Breast epithelium (tissue), 4 donors: ENCODE results near the gene TTLL12. TPM values are rescaled to one million over a fixed set of nuclear protein-coding genes. Genes with fewer than 3 reads are reported as not detected.

Experiments
- DNase-seq, 2 donors: peaks; one replicate each; pipeline ENCODE4 v3.0.0-alpha.2; 2019; ENCODE audit warnings: low spot score in 2 of 2
- H3K27ac ChIP-seq, 2 donors: fragments of 200-600 bp; sonication (generic) in 1 of 2; one replicate each; pipeline ENCODE4 v1.5.1; 2016 to 2019; ENCODE audit warnings: mild to moderate bottlenecking in 1 of 2
- H3K27me3 ChIP-seq, 2 donors: fragments of 200-600 bp; sonication (generic) in 1 of 2; one replicate each; pipeline versions ENCODE4 v1.5.1 to v1.6.0; 2017 to 2019; ENCODE audit warnings: control low read depth in 1 of 2, mild to moderate bottlenecking in 1 of 2
- H3K36me3 ChIP-seq: fragments of 200-600 bp; one replicate; pipeline ENCODE4 v1.5.1; 2019
- H3K4me1 ChIP-seq, 2 donors: fragments of 200-600 bp; sonication (generic); one replicate each; pipeline ENCODE4 v1.5.1; 2016 to 2019; ENCODE audit warnings: control low read depth in 1 of 2
- H3K4me3 ChIP-seq, 3 donors: fragments of 200-600 bp; sonication (generic); 1 replicate in 2 of 3; 2 replicates in 1 of 3; pipeline ENCODE4 v1.5.1; 2016 to 2019; ENCODE audit warnings: mild to moderate bottlenecking in 3 of 3, moderate library complexity in 2 of 3
- H3K9me3 ChIP-seq, 2 donors: fragments of 200-600 bp; sonication (generic) in 1 of 2; one replicate each; pipeline ENCODE4 v1.5.1; 2016 to 2019; ENCODE audit warnings: control low read depth in 1 of 2
- POLR2A ChIP-seq: fragments of 450-650 bp; IDR thresholded peaks from one replicate; pipeline ENCODE4 v1.6.1; 2016; ENCODE audit warnings: antibody characterized with exemption, mild to moderate bottlenecking, moderate library complexity
- POLR2AphosphoS5 ChIP-seq, 3 donors: sonication (generic); formaldehyde crosslinking; IDR thresholded peaks; one replicate each; pipeline ENCODE4 v1.6.1; 2017; ENCODE audit warnings: antibody characterized with exemption in 3 of 3
- intact Hi-C: fragments of 100-400 bp; cut with DNase I; formaldehyde crosslinking; loops from one replicate; pipeline ENCODE4 v1.15.1; 2023; ENCODE audit warnings: low total_unique reads
- total RNA-seq, 3 donors: library from RNA; depleted of rRNA; stranded (reverse); fragments of >200 nt; gene quantifications; one replicate each; pipeline ENCODE4 v1.1.0, GENCODE V29; 2016
- TF ChIP-seq, protein P1 (sequence below), 3 donors: fragments of 450-650 bp; IDR thresholded peaks; one replicate each; pipeline ENCODE4 v1.5.1; 2016 to 2017; ENCODE audit warnings: antibody characterized with exemption in 3 of 3, mild to moderate bottlenecking in 3 of 3, moderate library complexity in 3 of 3

Gene TTLL12
- total RNA-seq, 3 donors from 2014 or later: 25.9 to 36.0 (median 31.4) TPM

DNA sequence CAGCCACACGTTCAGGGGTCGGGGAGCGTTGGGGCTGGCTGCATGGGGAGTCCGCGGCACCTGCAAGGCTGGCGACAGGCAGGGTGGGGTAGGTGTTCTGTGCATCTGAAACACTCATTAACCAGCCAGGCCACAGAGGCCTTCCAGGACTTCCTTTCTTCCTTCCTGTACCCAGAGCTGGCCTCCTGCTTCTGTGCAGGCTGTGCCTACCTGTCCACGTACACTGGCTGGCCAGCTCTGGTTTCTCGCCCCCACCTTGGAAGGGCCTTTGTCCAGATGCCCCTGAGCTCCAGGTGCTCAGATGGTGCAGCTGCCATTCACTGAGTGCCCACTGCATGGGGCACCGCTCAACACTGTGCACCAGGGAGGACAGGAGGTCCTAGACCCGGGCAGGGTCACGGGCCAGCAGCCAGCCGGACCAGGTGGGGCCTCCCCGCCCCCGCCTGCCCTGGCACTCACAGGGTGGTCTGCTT, 15.9 kb downstream of the TTLL12 start:
- no peaks in the 10 kb centered on the region for H3K36me3 ChIP-seq

DNA sequence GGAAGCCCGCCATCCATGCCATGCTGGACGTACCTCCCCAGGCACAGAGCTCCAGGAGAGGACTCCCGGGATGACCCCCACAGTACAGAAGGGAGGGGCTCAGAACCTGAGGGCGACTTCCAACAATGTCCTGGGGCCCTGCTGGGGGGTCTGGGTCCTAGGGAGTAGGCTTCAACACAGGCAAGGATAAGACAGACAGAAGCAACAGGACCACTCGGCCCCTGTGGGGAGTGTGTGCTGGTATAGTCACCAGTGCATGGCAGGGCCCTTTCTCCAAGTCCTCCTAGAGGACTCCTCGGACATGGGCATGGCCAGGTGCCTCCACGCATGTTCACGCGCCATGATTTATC, 16.8 kb downstream of the TTLL12 start:
- Histone ChIP-seq H3K9me3 (no peaks in the 10 kb centered on the region), H3K4me3 (no peak overlapping the region), H3K36me3 (no peaks in the 10 kb centered on the region), H3K4me1 (no peaks in the 10 kb centered on the region), H3K27me3 (no peaks in the 10 kb centered on the region), H3K27ac (no peak overlapping the region)
- no peak for DNase-seq
- intact Hi-C loops: no loop called here
- no peak for TF ChIP-seq POLR2A
- TF ChIP-seq POLR2AphosphoS5 (IDR thresholded peaks at IDR 0.05): no peak
- TF ChIP-seq, protein P1, sequence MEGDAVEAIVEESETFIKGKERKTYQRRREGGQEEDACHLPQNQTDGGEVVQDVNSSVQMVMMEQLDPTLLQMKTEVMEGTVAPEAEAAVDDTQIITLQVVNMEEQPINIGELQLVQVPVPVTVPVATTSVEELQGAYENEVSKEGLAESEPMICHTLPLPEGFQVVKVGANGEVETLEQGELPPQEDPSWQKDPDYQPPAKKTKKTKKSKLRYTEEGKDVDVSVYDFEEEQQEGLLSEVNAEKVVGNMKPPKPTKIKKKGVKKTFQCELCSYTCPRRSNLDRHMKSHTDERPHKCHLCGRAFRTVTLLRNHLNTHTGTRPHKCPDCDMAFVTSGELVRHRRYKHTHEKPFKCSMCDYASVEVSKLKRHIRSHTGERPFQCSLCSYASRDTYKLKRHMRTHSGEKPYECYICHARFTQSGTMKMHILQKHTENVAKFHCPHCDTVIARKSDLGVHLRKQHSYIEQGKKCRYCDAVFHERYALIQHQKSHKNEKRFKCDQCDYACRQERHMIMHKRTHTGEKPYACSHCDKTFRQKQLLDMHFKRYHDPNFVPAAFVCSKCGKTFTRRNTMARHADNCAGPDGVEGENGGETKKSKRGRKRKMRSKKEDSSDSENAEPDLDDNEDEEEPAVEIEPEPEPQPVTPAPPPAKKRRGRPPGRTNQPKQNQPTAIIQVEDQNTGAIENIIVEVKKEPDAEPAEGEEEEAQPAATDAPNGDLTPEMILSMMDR (IDR thresholded peaks at IDR 0.05): no peak

More for the DNA sequence above, 15.9 kb downstream of the TTLL12 start:
- Histone ChIP-seq H3K9me3 (no peaks in the 10 kb centered on the region), H3K4me1 (no peaks in the 10 kb centered on the region), H3K4me3 (no peak overlapping the region), H3K27ac (no peak overlapping the region), H3K27me3 (no peaks in the 10 kb centered on the region)
- intact Hi-C loops: no loop called here
- DNase-seq: no peak
- TF ChIP-seq POLR2A: no peak
- TF ChIP-seq POLR2AphosphoS5 (IDR thresholded peaks at IDR 0.05): no peak
- TF ChIP-seq, protein P1 (IDR thresholded peaks at IDR 0.05): no peak

DNA sequence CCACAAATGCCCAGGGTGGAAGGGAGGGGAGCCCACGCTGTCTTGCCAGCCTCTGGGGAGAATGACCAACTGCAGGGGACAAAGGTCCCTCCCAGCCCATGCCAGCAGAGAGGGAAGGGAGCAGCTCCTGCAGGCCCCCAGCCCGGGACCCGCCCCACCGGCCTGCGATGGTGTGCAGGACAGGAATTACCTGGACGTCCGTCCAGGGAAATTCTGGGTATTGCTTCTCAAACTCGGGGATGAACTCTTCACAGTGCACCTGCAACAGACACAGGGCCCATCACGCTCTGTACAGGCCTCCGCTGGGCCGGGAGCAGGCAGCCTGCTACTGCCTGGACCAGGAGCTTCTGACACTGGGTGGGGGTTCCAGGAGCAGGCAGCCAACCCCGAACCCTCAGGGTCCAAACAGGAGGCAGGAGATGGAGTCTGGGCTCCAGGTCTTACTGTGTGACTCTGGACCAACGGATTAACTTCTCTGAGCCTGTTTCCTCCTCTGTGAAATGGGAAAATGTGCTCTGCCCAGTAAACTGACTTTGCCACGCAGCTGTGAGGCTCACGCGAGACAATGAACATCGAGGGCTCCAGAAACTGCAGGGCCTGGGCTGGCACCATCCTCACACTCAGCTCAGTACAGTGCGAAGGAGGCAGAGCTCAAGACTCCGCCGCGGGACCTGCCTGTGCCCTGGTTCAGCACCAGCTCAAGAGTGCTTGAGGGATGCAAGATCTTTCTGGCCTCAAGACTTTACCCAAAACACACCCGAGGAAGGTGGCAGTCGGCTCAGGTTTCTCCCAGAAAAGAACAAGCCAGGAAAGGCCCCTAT, 17.4 kb downstream of the TTLL12 start:
- TF ChIP-seq POLR2AphosphoS5 (IDR thresholded peaks at IDR 0.05): no peak
- TF ChIP-seq POLR2A: no peak
- TF ChIP-seq, protein P1 (IDR thresholded peaks at IDR 0.05): no peak
- Histone ChIP-seq H3K9me3 (no peaks in the 10 kb centered on the region), H3K27me3 (no peaks in the 10 kb centered on the region), H3K27ac (no peak overlapping the region), H3K4me3 (no peak overlapping the region), H3K4me1 (no peaks in the 10 kb centered on the region), H3K36me3 (no peaks in the 10 kb centered on the region)
- no peak for DNase-seq
- intact Hi-C loops: loop anchor here (5.0 kb wide), 1 partner anchor 1692 kb away; no protein-coding TSS in a partner anchor

DNA sequence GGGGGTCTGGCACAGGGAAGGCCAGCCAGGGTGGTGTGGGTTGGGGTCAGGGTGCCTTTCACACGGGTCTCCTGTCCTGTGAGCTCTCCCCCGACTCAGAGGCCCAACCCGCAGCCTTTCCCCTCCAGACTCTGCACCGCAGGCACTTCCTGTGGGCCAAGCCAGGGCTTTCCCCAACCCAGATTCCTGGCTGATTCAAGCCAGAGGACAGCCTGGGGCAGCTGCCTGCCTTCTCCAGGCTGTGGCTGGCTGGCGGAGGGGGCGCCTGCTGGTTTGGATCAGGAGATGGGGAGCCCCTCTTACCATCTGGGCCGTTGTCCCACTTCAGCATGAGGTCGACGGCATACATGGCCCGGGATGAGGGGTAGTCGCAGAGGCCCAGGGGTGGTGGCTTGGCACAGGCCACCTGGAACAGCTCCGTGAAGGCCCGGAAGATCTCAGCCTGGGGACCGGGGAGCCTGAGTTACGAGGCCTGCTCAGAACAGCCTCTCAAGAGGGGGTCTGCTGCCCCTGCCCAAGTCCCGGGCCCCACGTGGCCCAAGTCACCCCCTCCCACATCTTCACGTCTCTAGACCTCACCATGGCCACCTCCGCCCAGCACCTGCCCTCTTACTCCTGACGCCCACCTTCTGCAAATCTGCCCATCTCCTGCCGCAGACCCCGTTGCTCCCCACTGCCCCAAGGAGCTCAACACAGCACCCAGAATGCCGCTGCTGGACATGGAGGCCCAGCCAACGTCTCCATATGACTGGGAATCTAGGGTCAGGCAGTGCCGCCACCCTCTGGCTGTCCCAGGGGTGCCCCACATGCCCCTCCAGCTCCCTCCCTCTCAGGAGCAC, 18.2 kb downstream of the TTLL12 start:
- TF ChIP-seq POLR2A: no peak
- TF ChIP-seq, protein P1 (IDR thresholded peaks at IDR 0.05): no peak
- TF ChIP-seq POLR2AphosphoS5 (IDR thresholded peaks at IDR 0.05): no peak
- DNase-seq: no peak
- Histone ChIP-seq H3K27me3 (no peaks in the 10 kb centered on the region), H3K9me3 (no peaks in the 10 kb centered on the region), H3K4me3 (no peak overlapping the region), H3K4me1 (peaks cover 0 to 5% of the 10 kb centered on the region in 2 donors), H3K27ac (no peak overlapping the region), H3K36me3 (no peaks in the 10 kb centered on the region)
- intact Hi-C loops: loop anchor here (5.0 kb wide), 1 partner anchor 1691 kb away; no protein-coding TSS in a partner anchor
